HepG2 (cell line): ENCODE measurements around the gene IGFBP5. TPM values are rescaled to one million over a fixed set of nuclear protein-coding genes. Genes with fewer than 3 reads are reported as not detected.

Source experiments
- ARID5B ChIP-seq: IDR thresholded peaks from 2 replicates; pipeline ENCODE4 v1.4.0; 2020; ENCODE audit warnings: mild to moderate bottlenecking, missing genetic modification reagents
- CERS6 ChIP-seq: sonication (generic); formaldehyde crosslinking; IDR thresholded peaks from 2 replicates; pipeline ENCODE4 v1.5.0; 2020; ENCODE audit warnings: missing genetic modification reagents
- FOXO1 ChIP-seq: sonication (generic); formaldehyde crosslinking; IDR thresholded peaks from 2 replicates; pipeline ENCODE4 v1.4.0; 2020; ENCODE audit warnings: missing genetic modification reagents
- HDAC6 ChIP-seq: fragments of 200-600 bp; sonication (generic); IDR thresholded peaks from 2 replicates; pipeline ENCODE4 v1.7.0; 2017; ENCODE audit warnings: mild to moderate bottlenecking, antibody characterized with exemption, low read length, low read depth
- IKZF5 ChIP-seq: IDR thresholded peaks from 2 replicates; pipeline ENCODE4 v1.6.1; 2018; ENCODE audit warnings: missing genetic modification reagents, mild to moderate bottlenecking, missing compliant biosample characterization
- MBNL3 ChIP-seq: fragments of 250-450 bp; sonication (Bioruptor Pico); conservative IDR thresholded peaks from 2 replicates; pipeline ENCODE4 v1.8.0; 2022; ENCODE audit warnings: mild to moderate bottlenecking, inconsistent platforms
- MTF2 ChIP-seq: sonication (generic); formaldehyde crosslinking; IDR thresholded peaks from 2 replicates; pipeline ENCODE4 v1.5.0; 2020; ENCODE audit warnings: missing genetic modification reagents, borderline replicate concordance
- PAF1 ChIP-seq: IDR thresholded peaks from 2 replicates; pipeline ENCODE4 v1.6.1; 2016; ENCODE audit warnings: missing genetic modification reagents, missing compliant biosample characterization
- RXRB ChIP-seq: IDR thresholded peaks from 2 replicates; pipeline ENCODE4 v1.6.1; 2016; ENCODE audit warnings: borderline replicate concordance, missing genetic modification reagents, missing compliant biosample characterization
- SATB2 ChIP-seq: sonication (generic); formaldehyde crosslinking; IDR thresholded peaks from 2 replicates; pipeline ENCODE4 v1.5.0; 2020; ENCODE audit warnings: missing genetic modification reagents
- SMARCC2 ChIP-seq: fragments of 450-650 bp; IDR thresholded peaks from 2 replicates; pipeline ENCODE4 v1.6.1; 2017; ENCODE audit warnings: antibody characterized with exemption, mild to moderate bottlenecking
- SMYD3 ChIP-seq: sonication (generic); formaldehyde crosslinking; IDR thresholded peaks from 2 replicates; pipeline ENCODE4 v1.8.1; 2023; ENCODE audit warnings: mild to moderate bottlenecking, missing genetic modification reagents
- U2AF1 ChIP-seq: fragments of 200-400 bp; formaldehyde crosslinking; optimal IDR thresholded peaks from 2 replicates; pipeline ENCODE3; 2017; ENCODE audit warnings: mild to moderate bottlenecking, low read depth, low read length
- ZBTB49 ChIP-seq: sonication (generic); formaldehyde crosslinking; IDR thresholded peaks from 2 replicates; pipeline ENCODE4 v1.4.0; 2020; ENCODE audit warnings: missing genetic modification reagents, borderline replicate concordance
- ZNF3 ChIP-seq: IDR thresholded peaks from 2 replicates; pipeline ENCODE4 v1.7.0; 2017; ENCODE audit warnings: inconsistent platforms
- ZNF329 ChIP-seq: sonication (generic); formaldehyde crosslinking; IDR thresholded peaks from 2 replicates; pipeline ENCODE4 v1.9.0; 2021; ENCODE audit warnings: low read depth, mild to moderate bottlenecking, missing genetic modification reagents
- ZNF446 ChIP-seq: sonication (generic); formaldehyde crosslinking; IDR thresholded peaks from 2 replicates; pipeline ENCODE4 v1.5.0; 2020; ENCODE audit warnings: mild to moderate bottlenecking, missing genetic modification reagents
- ZNF703 ChIP-seq: sonication (generic); formaldehyde crosslinking; IDR thresholded peaks from 2 replicates; pipeline ENCODE4 v1.5.1; 2020; ENCODE audit warnings: missing genetic modification reagents, mild to moderate bottlenecking, moderate library complexity, borderline replicate concordance
- ZNF704 ChIP-seq: sonication (generic); formaldehyde crosslinking; IDR thresholded peaks from 2 replicates; pipeline ENCODE4 v1.8.1; 2023; ENCODE audit warnings: mild to moderate bottlenecking, inconsistent platforms, moderate library complexity, missing genetic modification reagents, borderline replicate concordance
- ZNF737 ChIP-seq: sonication (generic); formaldehyde crosslinking; IDR thresholded peaks from 2 replicates; pipeline ENCODE4 v1.5.0; 2020; ENCODE audit warnings: missing genetic modification reagents, mild to moderate bottlenecking, borderline replicate concordance
- ZNF773 ChIP-seq: sonication (generic); formaldehyde crosslinking; IDR thresholded peaks from 2 replicates; pipeline ENCODE4 v1.4.0; 2020; ENCODE audit warnings: missing genetic modification reagents, borderline replicate concordance
- polyA plus RNA-seq, 8 experiments: library from polyadenylated mRNA; depleted of rRNA in 3 of 8; stranded (reverse) in 7 of 8; unstranded in 1 of 8; fragments of >200 nt; fragmentation: Illumina TruSeq in 4 of 8; extraction: Trizol in 4 of 8; gene quantifications; 2 replicates each; pipeline versions ENCODE4 v1.2.1 to v1.2.3, GENCODE V29; 2011 to 2016; ENCODE audit warnings: low read depth in 4 of 8, missing spikeins in 1 of 8, mixed read lengths in 1 of 8; ENCODE audit not compliant: insufficient read depth in 1 of 8
- total RNA-seq, 5 experiments: library from RNA; depleted of rRNA; stranded (reverse); fragments of >200 nt; fragmentation: Illumina TruSeq; extraction: Trizol; gene quantifications; 2 replicates each; pipeline ENCODE4 v1.2.3, GENCODE V29; 2016; ENCODE audit warnings: low read depth in 1 of 5

Gene IGFBP5
- total and polyA plus RNA-seq, 2 of the 13 experiments (the other 11 are each of a cell fraction or from before 2014, with no cell fraction given): 0.15 TPM; not detected in 1

GRCh38 chr2:216661639-216662375, 33.5 kb downstream of the IGFBP5 start (continued):
- no peak for TF ChIP-seq ZNF3 (CRISPR knock-in tag)
- no peak for TF ChIP-seq HDAC6
- TF ChIP-seq MTF2 (CRISPR knock-in tag): no peak
- TF ChIP-seq ZNF773: no peak
- TF ChIP-seq ZNF737 (CRISPR knock-in tag): no peak
- no peak for TF ChIP-seq ZNF704
- TF ChIP-seq PAF1 (CRISPR knock-in tag): no peak
- 0 out of 2 replicates have a peak, but pooled peaks have one; percentile 39 for TF ChIP-seq FOXO1 (CRISPR knock-in tag)
- no peak for TF ChIP-seq MBNL3 (CRISPR knock-in tag)
- TF ChIP-seq U2AF1: no peak
- no peak for TF ChIP-seq CERS6 (CRISPR knock-in tag)
- TF ChIP-seq ZBTB49 (CRISPR knock-in tag): no peak
- no peak for TF ChIP-seq SMYD3 (CRISPR knock-in tag)
- no peak for TF ChIP-seq SATB2 (CRISPR knock-in tag)
- TF ChIP-seq RXRB (CRISPR knock-in tag): no peak
- no peak for TF ChIP-seq ARID5B (CRISPR knock-in tag)
- TF ChIP-seq SMARCC2: no peak
- TF ChIP-seq ZNF329: no peak
- no peak for TF ChIP-seq ZNF446
- no peak for TF ChIP-seq ZNF703 (CRISPR knock-in tag)
- TF ChIP-seq IKZF5 (CRISPR knock-in tag): no peak
